GM23248 (cell line): ENCODE data around the gene TCF4. TPM values are rescaled to one million over a fixed set of nuclear protein-coding genes. Genes with fewer than 3 reads are reported as not detected.

Source experiments
- DNase-seq: peaks from one replicate; pipeline ENCODE4 v3.0.0-alpha.2; 2015
- H2AFZ ChIP-seq: fragments of 200-600 bp; sonication (generic); 2 replicates; pipeline ENCODE4 v1.6.1; 2016; ENCODE audit warnings: antibody characterized with exemption
- H3F3A ChIP-seq: fragments of 200-600 bp; sonication (generic); 2 replicates; pipeline ENCODE4 v1.6.1; 2016; ENCODE audit warnings: mild to moderate bottlenecking, antibody characterized with exemption, mixed run types; ENCODE audit not compliant: insufficient read depth
- H3K27ac ChIP-seq: fragments of 200-600 bp; sonication (generic); 2 replicates; pipeline ENCODE4 v1.5.1; 2016; ENCODE audit warnings: mild to moderate bottlenecking
- H3K27me3 ChIP-seq: fragments of 200-600 bp; sonication (generic); replicated peaks from 2 replicates; pipeline ENCODE4 v1.6.1; 2016; ENCODE audit warnings: mild to moderate bottlenecking; ENCODE audit not compliant: insufficient read depth
- H3K36me3 ChIP-seq: fragments of 200-600 bp; sonication (generic); 2 replicates; pipeline ENCODE4 v1.6.1; 2016; ENCODE audit warnings: low read depth, mild to moderate bottlenecking
- H3K4me1 ChIP-seq: fragments of 200-600 bp; sonication (generic); 2 replicates; pipeline ENCODE4 v1.6.1; 2016; ENCODE audit warnings: mild to moderate bottlenecking; ENCODE audit not compliant: insufficient read depth
- H3K4me2 ChIP-seq: fragments of 200-600 bp; sonication (generic); one replicate; pipeline ENCODE4 v1.6.1; 2016; ENCODE audit warnings: mild to moderate bottlenecking; ENCODE audit not compliant: unreplicated experiment
- H3K4me3 ChIP-seq: fragments of 200-600 bp; sonication (generic); 2 replicates; pipeline ENCODE4 v1.5.1; 2016; ENCODE audit warnings: mild to moderate bottlenecking
- H3K79me2 ChIP-seq: fragments of 200-600 bp; sonication (generic); 2 replicates; pipeline ENCODE4 v1.6.1; 2016; ENCODE audit warnings: mild to moderate bottlenecking; ENCODE audit not compliant: insufficient read depth
- H3K9ac ChIP-seq: fragments of 200-600 bp; sonication (generic); 2 replicates; pipeline ENCODE4 v1.6.1; 2016; ENCODE audit warnings: mild to moderate bottlenecking
- H3K9me2 ChIP-seq: fragments of 200-600 bp; sonication (generic); 2 replicates; pipeline ENCODE4 v1.6.1; 2016; ENCODE audit warnings: mixed run types, mild to moderate bottlenecking, moderate library complexity; ENCODE audit not compliant: insufficient read depth
- H3K9me3 ChIP-seq: fragments of 200-600 bp; sonication (generic); one replicate; pipeline ENCODE4 v1.6.1; 2017; ENCODE audit warnings: low read depth
- H4K20me1 ChIP-seq: fragments of 200-600 bp; sonication (generic); 2 replicates; pipeline ENCODE4 v1.6.0; 2016; ENCODE audit not compliant: insufficient read depth
- EZH2 ChIP-seq: fragments of 200-600 bp; sonication (generic); IDR thresholded peaks from 2 replicates; pipeline ENCODE4 v1.6.1; 2018; ENCODE audit warnings: antibody characterized with exemption, mild to moderate bottlenecking; ENCODE audit not compliant: insufficient read depth, poor library complexity, severe bottlenecking
- EZH2phosphoT487 ChIP-seq: fragments of 200-600 bp; sonication (generic); IDR thresholded peaks from 2 replicates; pipeline ENCODE4 v1.6.1; 2018; ENCODE audit warnings: antibody characterized with exemption, moderate library complexity, mild to moderate bottlenecking, low read depth; ENCODE audit not compliant: insufficient read depth
- WGBS, 2 experiments: methylation state at CpG; one replicate each; pipeline ENCODE4 v1.1.6; 2015 to 2017; ENCODE audit warnings: low lambda C conversion rate in 2 of 2, low coverage in 1 of 2; ENCODE audit errors: missing lambda C conversion rate in 2 of 2; 5-methylcytosine and 5-hydroxymethylcytosine counted together
- in situ Hi-C: fragments of 300-500 bp; cut with MboI; formaldehyde crosslinking; loops from 2 replicates; pipeline ENCODE4 v1.15.0; 2020
- polyA plus RNA-seq: library from polyadenylated mRNA; unstranded; fragments of >200 nt; fragmentation: Nextera tagmentation; extraction: Ambion mirVana; gene quantifications from 2 replicates; pipeline ENCODE4 v1.2.1, GENCODE V29; 2016
- total RNA-seq: library from RNA; depleted of rRNA; stranded (reverse); fragments of >200 nt; shearing (Covaris generic); gene quantifications from 2 replicates; pipeline ENCODE4 v1.2.3, GENCODE V29; 2014

Gene TCF4
- total and polyA plus RNA-seq, 2 experiments from 2014 or later, result 54.5 to 59.3 TPM

- Histone ChIP-seq H3K9ac (no peak overlapping the region), H3F3A (no peaks in the 10 kb centered on the region; the same call in 1 of the 2 replicates), H3K4me3 (no peak overlapping the region), H2AFZ (no peak overlapping the region), H4K20me1 (no peaks in the 10 kb centered on the region), H3K36me3 (peaks cover 21% of the 10 kb centered on the region; the same call in 1 of the 2 replicates), H3K9me3 (no peaks in the 10 kb centered on the region), H3K27me3 (no peaks in the 10 kb centered on the region), H3K4me1 (0 out of 2 replicates have a peak, but pooled peaks cover 5% of the 10 kb centered on the region), H3K9me2 (no peaks in the 10 kb centered on the region), H3K27ac (no peak overlapping the region), H3K4me2 (no peak overlapping the region), H3K79me2 (no peaks in the 10 kb centered on the region)
- 81 to 82% methylated on average over 15 of the region's 15 CpGs for WGBS, 2 experiments
- in situ Hi-C loops, result loop anchor here (25.0 kb wide), 1 partner anchor 559 kb away; no protein-coding TSS in a partner anchor
- TF ChIP-seq EZH2phosphoT487 (no peak), EZH2 (no peak)
- DNase-seq, result no peak
Observed at GRCh38 chr18:55228707-55229106, 359.3 kb downstream of the TCF4 start.

- in situ Hi-C loops, result loop anchor here (25.0 kb wide), 1 partner anchor 559 kb away; no protein-coding TSS in a partner anchor
- WGBS, 2 experiments, result 59 to 62% methylated on average over 6 of the region's 6 CpGs
- H3K9me2 ChIP-seq, result no peaks in the 10 kb centered on the region
Observed at GRCh38 chr18:55228191-55228590, 359.8 kb downstream of the TCF4 start.

GRCh38 chr18:55227771-55228170, 360.2 kb downstream of the TCF4 start:
- Histone ChIP-seq H3K36me3 (peaks cover 28% of the 10 kb centered on the region), H3K9me2 (no peaks in the 10 kb centered on the region), H3K9me3 (no peaks in the 10 kb centered on the region), H3F3A (no peaks in the 10 kb centered on the region; the same call in 1 of the 2 replicates), H3K9ac (no peak overlapping the region), H2AFZ (no peak overlapping the region), H3K4me1 (0 out of 2 replicates have a peak, but pooled peaks cover 5% of the 10 kb centered on the region), H3K4me3 (no peak overlapping the region), H3K79me2 (no peaks in the 10 kb centered on the region), H3K4me2 (no peak overlapping the region), H3K27ac (no peak overlapping the region), H3K27me3 (no peaks in the 10 kb centered on the region), H4K20me1 (no peaks in the 10 kb centered on the region)
- TF ChIP-seq EZH2, result no peak
- TF ChIP-seq EZH2phosphoT487, result no peak
- WGBS, 2 experiments, result 98 to 100% methylated on average over 3 of the region's 3 CpGs
- in situ Hi-C loops, result loop anchor here (25.0 kb wide), 1 partner anchor 560 kb away; no protein-coding TSS in a partner anchor
- DNase-seq, result no peak

More at GRCh38 chr18:55228191-55228590, 359.8 kb downstream of the TCF4 start:
- H3F3A ChIP-seq, result no peaks in the 10 kb centered on the region; the same call in 1 of the 2 replicates
- no peaks in the 10 kb centered on the region for H4K20me1 ChIP-seq
- H3K79me2 ChIP-seq, result no peaks in the 10 kb centered on the region
- H3K4me2 ChIP-seq, result no peak overlapping the region
- H3K27me3 ChIP-seq, result no peaks in the 10 kb centered on the region
- no peak for DNase-seq
- TF ChIP-seq EZH2 (no peak), EZH2phosphoT487 (no peak)
- no peaks in the 10 kb centered on the region for H3K9me3 ChIP-seq
- H3K36me3 ChIP-seq, result peaks cover 23% of the 10 kb centered on the region
- H3K4me3 ChIP-seq, result no peak overlapping the region
- no peak overlapping the region for H3K27ac ChIP-seq
- H3K9ac ChIP-seq, result no peak overlapping the region
- 0 out of 2 replicates have a peak, but pooled peaks cover 5% of the 10 kb centered on the region for H3K4me1 ChIP-seq
- no peak overlapping the region for H2AFZ ChIP-seq

- TF ChIP-seq EZH2 (no peak), EZH2phosphoT487 (no peak)
- Histone ChIP-seq H3K9ac (no peak overlapping the region), H3F3A (no peaks in the 10 kb centered on the region; the same call in 1 of the 2 replicates), H3K9me3 (no peaks in the 10 kb centered on the region), H3K79me2 (no peaks in the 10 kb centered on the region), H3K4me3 (no peak overlapping the region), H3K27ac (no peak overlapping the region), H3K36me3 (peaks cover 29% of the 10 kb centered on the region), H3K27me3 (no peaks in the 10 kb centered on the region), H2AFZ (no peak overlapping the region), H3K9me2 (no peaks in the 10 kb centered on the region), H3K4me1 (0 out of 2 replicates have a peak, but pooled peaks cover 5% of the 10 kb centered on the region), H4K20me1 (no peaks in the 10 kb centered on the region), H3K4me2 (no peak overlapping the region)
- 38 to 43% methylated on average over 2 of the region's 2 CpGs for WGBS, 2 experiments
- no peak for DNase-seq
- in situ Hi-C loops, result loop anchor here (25.0 kb wide), 1 partner anchor 561 kb away; no protein-coding TSS in a partner anchor
Observed at GRCh38 chr18:55226044-55226443, 361.9 kb downstream of the TCF4 start.
